ENCODE measurements around the gene KRTAP5-7.

DNA sequence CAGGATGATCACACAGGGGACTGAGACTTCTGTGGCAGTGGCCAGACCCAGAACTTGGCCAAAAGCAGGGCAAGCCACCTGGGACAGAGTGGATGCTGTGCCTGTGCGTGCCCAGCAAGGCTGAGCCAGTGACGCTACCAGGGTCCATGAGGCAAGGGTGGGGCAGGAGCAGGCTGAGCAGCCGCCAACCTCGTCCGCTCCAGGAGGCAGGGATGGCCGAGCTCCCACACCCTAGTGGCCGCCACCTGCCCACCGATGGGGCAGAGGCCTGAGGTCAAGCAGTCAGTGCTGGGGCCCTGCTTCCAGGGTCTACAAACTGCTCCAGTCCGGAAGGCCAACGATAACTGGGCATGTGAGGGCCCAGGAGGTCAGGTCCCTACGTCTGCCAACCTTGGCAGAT, 28.4 kb downstream of the KRTAP5-7 start:
- TF ChIP-seq CTCF (conservative IDR thresholded peaks at IDR 0.05; ENCODE audit: low read depth, low read length): no peak
- TF ChIP-seq EZH2 (IDR thresholded peaks at IDR 0.05; ENCODE audit: low read length, unreplicated experiment): no peak
- no peak for TF ChIP-seq EZH2phosphoT487 (IDR thresholded peaks at IDR 0.05; ENCODE audit: borderline replicate concordance, low read length)
